HT1080 (cell line): Measurements from ENCODE around the gene SNX9. TPM values are rescaled to one million over a fixed set of nuclear protein-coding genes. Genes with fewer than 3 reads are reported as not detected.
"Not testable (repeated sequence)": the region's sequence is repeated elsewhere in the genome, so short reads cannot be mapped to it uniquely, and the experiment has no call there.

ENCODE experiments used
- DNase-seq: peaks from one replicate; pipeline ENCODE4 v3.0.0-alpha.2; 2015; ENCODE audit warnings: low read depth
- total RNA-seq: library from RNA; depleted of rRNA; stranded (reverse); fragments of >200 nt; shearing (Covaris generic); gene quantifications from 2 replicates; pipeline ENCODE4 v1.2.3, GENCODE V29; 2014

The SNX9 gene
- total RNA-seq, 1 experiment from 2014 or later = 24.2 TPM

- DNase-seq = no peak
Measured at GRCh38 chr6:157853902-157854502, 31.0 kb downstream of the SNX9 start.

GRCh38 chr6:157855325-157855724, 32.3 kb downstream of the SNX9 start:
- DNase-seq = no peak

DNA sequence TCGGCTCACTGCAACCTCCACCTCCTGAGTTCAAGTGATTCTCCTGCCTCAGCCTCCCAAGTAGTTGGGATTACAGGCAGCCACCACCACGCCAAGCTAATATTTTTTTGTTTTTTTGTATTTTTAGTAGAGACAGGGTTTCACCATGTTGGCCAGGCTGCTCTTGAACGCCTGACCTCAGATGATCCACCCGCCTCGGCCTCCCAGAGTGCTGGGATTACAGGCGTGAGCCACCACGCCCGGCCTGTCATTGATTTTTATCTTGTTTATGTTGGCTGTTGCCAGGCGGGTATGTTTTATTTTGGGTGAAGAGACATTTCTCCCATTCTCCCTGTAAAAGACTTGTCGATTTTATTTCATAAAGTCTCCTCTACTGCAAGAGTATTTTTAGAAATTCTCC, 32.8 kb downstream of the SNX9 start:
- not testable (repeated sequence) for DNase-seq

GRCh38 chr6:157858664-157859063, 35.6 kb downstream of the SNX9 start:
- DNase-seq = not testable (repeated sequence)

DNA sequence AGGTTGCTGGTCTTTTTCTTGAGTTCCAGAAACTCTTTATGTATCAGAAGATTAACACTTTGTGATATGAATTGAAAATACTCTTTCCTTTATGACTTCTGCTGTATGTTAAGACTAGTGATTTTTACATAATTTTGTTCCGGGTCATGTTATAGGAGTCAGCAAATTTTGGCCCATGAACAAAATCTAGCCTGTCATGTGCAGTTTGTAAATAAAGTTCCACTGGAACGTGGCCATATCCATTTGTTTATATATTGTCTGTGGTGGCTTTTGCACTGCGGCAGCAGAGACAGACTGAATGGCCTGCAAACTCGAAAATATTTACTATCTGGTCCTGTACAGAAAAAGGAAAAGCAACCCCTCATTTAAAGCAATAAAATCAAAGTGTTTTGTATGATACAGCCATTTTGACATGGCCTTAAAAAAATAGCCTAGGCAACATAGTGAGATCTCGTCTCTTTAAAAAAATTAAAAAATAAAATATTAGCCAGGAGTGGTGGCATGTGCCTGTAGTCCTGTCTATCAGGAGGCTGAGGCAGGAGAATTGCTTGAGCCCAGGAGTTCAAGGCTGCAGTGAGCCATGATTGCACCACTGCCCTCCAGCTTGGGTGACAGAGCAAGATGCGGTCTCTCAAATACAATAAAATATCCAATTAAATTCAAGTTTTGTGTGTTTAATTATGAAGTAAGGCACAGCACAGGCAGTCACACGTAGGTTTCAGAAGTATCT, 36.9 kb downstream of the SNX9 start:
- no peak for DNase-seq

GRCh38 chr6:157860505-157860991, 37.5 kb downstream of the SNX9 start:
- no peak for DNase-seq

GRCh38 chr6:157861184-157861583, 38.1 kb downstream of the SNX9 start:
- DNase-seq = no peak

GRCh38 chr6:157861814-157862213, 38.8 kb downstream of the SNX9 start:
- DNase-seq = peak; percentile 47

GRCh38 chr6:157862706-157863105, 39.7 kb downstream of the SNX9 start:
- DNase-seq = no peak

- no peak for DNase-seq
Measured at GRCh38 chr6:157864185-157864761, 41.2 kb downstream of the SNX9 start.

GRCh38 chr6:157865249-157865648, 42.2 kb downstream of the SNX9 start:
- no peak for DNase-seq

DNA sequence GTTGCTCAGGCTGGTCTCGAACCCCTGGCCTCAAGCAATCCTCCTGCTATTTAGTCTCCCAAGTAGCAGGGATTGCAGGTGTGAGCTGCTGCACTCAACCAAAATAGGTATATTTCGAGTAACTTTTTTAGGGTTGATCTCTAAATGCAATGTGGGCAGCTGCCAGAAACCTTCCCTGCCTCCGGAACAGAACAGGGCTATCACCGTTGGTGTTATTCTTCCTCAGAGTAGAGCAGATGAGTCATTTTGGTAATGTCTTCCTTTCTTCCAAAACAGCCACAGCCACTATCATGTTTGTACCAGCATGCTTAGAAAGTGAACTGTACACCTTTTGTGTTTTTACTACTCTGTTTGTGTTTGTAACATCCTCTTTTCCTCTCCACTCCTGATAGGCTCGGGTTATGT, 44.1 kb downstream of the SNX9 start:
- DNase-seq = peak; percentile 62

GRCh38 chr6:157867981-157868380, 44.9 kb downstream of the SNX9 start:
- no peak for DNase-seq

GRCh38 chr6:157868835-157869234, 45.8 kb downstream of the SNX9 start:
- DNase-seq = no peak

DNA sequence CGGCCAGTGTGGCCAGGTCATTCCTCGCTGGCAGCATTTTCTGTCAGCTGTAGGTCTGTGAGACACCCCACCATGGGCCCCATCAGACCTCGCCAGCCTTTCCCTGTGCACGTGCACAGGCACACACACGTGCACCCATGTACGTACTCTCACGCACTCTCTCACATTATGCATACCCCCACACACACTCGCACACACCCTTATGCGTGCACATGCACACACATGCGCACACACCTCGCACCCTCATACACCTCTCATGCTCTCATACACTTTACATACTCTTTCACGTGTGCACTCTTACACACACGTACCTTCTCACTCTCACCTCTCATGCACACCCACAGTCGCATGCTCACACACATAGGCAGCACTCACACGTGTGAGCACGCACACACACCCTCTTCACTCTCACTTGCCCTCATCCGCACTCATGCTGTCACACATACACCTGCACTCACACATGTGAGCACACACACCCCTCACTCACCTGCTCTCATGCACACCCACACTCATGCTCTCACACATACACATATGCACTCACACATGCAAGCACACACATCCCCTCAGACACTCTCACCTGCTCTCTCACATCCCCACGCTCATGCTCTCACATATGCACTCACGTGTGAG, 46.7 kb downstream of the SNX9 start:
- no peak for DNase-seq

GRCh38 chr6:157873735-157874344, 50.8 kb downstream of the SNX9 start:
- DNase-seq = peak; percentile 69

DNA sequence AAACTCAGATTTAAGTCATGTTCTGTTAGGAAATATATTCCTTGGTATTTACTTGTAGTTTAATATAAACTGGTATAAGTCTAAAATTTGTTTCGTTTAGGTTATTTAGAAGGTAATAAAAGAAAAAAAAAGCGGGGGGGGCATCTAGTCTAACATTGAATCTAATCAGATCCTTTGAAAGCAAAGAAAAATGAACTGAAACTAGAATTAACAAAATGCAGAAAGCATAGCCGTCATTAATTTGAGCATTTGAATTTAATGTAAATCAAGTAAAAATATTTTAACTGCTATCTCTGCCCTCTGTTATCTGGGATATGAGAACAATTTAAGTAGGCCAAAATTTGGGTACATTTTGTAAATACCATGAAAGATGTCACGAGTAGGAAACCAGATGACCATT, 54.1 kb downstream of the SNX9 start:
- no peak for DNase-seq

GRCh38 chr6:157877573-157878438, 54.8 kb downstream of the SNX9 start:
- no peak for DNase-seq

DNA sequence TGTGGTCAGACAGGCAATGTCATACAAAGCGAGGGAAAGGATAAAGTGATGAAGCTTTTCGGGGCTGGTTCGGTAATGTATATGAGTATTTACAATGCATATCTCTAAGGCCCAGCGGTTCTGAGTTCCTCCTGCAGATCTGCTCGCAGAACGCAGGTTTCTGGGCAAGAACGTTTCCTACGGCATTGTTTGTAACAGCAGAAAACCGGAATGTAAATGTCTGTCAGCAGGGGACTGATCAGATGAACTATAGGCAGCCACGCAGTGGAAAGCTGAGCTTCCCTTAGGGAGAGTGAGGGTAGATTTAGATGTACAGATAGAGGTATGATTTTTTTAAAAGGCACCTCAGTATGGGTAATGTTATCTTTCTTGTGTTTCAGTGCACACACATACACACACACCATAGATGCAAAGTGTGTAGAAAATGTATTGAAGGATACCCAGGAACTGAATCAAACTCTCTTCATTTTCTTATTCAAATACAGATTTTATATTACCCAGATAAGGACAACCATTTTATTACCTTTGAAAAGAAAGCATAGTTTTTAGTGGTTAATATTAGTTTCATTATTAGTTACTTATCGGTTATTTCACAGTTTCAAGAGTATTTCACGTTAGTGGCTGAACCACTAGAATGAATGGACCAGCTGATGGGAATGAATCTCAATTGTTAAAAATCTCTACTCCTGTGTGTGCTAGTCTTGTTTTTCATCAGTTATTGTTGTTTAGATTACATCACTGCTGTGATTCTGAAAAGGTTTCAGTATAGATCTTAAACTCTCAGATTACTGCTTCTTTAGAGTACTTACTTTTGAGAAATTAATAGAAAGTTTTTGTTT, 56.2 kb downstream of the SNX9 start:
- no peak for DNase-seq

GRCh38 chr6:157879873-157880254, 56.8 kb downstream of the SNX9 start:
- no peak for DNase-seq
